Stimulated activated CD8-positive, alpha-beta memory T cell treated with anti-CD3 and anti-CD28 coated beads, Interleukin-12 subunit alpha, Interleukin-12 subunit beta, amount 100 ng/mL, for 24 hours (primary cell): ENCODE data around the gene CASTOR1.

Source experiments
- DNase-seq: peaks from one replicate; pipeline ENCODE4 v3.0.0-alpha.2; 2020; ENCODE audit errors: extremely low read depth

Gene CASTOR1

DNA sequence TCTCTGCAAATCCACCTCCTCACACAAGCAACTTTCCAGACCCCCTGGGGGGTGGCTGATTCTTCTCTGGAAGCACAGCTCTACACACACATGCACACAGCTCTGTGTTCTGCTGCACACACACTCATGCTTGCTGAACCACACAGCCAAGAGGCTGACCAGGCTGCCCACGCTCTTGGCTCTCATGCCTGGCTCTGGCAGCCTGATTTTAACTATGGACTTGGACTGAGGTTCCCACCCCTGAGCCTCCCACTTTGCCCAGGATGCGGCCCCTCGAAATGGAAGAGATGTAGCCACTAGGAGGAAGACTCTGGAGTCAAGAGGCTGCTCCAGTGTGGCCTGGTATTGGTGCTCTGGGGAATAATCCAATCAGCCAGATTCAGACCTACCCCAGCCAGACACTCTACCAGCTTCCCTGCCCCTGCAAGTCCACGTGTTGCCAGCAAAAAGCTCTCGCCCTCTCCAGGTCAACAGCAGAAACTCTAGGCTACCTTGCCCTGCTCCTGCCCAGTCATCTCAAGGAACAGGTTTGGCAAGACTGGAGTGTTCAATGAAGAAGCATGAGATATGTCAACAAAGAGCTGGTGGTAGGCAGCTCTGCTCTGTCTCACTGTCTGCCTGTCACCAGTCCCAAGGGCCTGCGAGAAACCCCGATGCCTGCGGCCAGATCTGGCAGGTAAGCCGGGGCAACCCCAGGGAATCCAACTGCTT, 8.8 kb upstream of the CASTOR1 start:
- DNase-seq = no peak

DNA sequence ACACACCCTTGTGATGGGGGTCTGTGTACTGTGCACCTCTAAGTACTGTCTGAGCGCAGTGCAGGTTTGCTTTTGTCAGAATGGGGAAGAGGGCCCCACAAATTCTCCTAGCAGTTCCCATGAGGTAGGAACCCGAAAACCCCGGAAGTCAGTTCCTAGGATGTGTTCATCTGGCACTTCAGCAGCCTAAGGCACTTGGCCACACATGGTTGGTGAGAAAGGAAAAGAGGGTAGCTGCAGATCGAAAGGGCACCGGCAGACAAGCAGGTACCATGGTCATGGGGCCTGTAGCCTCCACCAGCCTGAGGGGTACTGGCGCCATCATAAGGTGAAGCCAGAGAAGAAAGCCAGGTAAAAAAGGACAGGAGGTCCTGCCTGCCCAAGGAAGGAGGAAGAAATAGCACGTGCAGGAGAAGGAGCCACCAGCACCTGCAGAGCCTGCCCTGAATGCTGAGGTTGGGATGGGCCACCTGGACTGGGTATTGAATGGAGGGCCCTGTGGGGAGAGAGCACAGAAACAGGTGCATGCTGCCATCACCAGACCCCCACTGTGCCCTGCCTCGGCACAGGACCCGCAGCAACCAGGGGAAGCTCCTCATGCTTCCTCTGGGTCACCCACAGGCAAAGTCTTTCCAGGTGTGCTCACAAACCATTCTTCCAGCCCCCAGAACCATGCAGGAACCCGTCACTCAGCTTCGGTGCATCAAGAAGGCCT, 8.1 kb upstream of the CASTOR1 start:
- DNase-seq = no peak

DNA sequence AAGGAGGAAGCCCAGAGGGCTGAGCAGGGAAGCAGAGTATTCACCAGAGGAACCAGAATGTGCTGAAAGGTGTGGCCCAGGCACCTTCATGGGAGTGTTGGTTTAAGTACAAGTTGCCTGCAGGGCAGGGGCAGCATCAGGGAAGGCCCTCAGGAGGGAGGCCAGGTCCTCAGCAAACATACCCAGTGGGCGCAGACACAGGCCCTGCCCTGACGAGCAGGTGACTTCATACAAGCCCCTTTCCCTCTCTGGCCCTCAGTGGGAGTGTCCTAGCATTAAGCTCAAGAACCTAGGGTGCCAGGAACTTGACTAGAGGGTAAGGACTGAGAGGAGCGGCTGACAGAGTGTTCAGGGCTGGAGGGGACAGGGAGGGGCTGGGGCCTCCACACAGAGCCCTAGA, 7.5 kb upstream of the CASTOR1 start:
- no peak for DNase-seq

DNA sequence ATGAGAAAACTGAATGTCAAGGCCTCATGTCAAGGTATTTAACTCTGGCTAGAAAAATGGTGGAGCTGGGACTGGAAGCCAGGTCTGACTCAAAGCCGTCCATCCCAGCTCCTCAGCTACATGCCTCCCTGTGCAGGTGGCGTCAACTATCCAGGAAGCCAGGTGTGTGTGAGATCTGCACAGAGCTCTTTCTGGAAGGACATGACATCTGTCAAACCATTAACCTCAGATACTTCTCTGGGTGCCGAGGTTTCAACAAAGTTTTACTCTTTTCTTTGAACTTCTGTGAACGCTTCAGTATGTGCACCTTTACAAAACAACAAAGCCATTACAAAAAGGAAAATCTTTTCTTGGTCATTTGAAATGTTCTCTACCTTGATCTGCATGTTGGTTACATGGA, 7.0 kb upstream of the CASTOR1 start:
- no peak for DNase-seq

DNA sequence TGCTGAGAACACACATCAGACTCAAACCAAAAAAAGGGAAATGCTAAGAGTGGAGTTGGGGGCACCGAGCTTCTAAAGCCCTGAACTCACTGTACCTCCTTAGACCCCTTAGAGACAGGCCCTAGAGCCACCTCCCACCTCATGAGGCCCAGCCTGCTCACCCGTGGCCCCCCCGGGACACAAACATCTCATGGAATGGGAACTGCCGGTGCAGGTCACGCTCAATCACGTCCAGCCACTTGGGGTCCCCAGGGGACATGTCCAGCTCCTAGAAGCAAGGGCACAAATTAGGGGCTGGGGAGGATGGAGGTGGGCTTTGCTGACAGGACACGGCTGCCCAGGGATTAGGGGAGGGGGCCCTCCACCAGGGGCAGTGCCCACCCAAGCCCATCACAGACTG, 6.3 kb upstream of the CASTOR1 start:
- DNase-seq = no peak

DNA sequence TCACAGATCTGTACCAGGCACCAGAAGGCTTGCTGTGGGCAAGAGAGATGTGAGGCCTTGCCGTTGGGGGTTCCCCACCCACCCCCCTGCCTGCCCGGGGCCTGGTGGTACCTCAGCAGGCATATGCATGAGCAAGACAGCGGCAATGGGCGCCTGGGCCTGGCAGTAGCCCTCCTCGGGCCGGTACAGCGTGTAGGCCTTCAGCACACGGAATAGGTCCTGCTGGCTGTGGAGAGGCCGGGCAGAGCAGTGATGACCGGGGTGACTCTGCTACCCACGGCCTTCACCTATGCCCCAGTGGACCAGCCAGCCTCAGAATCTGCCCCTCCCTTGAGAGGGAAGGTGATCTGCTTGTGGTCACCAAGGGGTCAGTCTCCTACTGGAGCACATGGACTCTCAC, 5.5 kb upstream of the CASTOR1 start:
- no peak for DNase-seq

DNA sequence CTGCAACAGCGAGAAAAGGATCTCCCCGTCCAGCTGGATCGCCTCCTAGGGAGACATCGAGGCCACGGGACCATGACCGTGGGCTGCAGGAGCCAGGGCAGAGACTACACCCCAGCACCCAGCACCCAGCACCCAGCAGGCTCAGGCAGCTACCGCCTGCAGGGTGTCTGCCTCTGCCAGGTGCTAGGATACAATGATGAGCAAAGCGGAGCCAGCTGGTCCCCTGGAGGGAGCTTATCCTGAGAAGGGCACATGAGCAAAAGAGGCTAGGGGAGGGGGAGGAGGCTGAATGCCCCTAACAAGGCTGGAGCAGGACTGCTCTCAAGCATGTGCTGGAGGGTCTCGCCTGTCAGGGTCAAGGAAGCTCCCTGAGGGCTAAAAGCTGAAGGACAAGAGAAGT, 4.8 kb upstream of the CASTOR1 start:
- no peak for DNase-seq

DNA sequence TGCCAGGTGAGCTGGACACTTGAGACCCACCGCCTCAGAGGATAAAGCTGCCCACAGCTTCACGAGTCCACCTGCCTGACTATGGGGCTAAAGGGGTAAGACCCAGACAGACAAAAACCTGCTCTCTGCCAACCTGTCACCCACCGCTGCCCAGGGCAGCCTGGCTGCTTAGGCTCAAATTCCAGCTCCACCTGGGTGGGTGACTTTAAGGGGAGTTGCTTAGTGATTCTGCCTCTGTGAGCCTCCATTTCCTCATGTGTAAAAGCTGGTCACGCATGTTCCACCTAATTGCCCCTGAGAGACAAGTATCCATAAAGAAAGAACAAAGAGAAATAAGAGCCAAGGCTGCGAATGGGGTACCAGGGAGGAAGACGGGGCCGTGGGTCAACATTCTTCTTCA, 3.7 kb upstream of the CASTOR1 start:
- no peak for DNase-seq

DNA sequence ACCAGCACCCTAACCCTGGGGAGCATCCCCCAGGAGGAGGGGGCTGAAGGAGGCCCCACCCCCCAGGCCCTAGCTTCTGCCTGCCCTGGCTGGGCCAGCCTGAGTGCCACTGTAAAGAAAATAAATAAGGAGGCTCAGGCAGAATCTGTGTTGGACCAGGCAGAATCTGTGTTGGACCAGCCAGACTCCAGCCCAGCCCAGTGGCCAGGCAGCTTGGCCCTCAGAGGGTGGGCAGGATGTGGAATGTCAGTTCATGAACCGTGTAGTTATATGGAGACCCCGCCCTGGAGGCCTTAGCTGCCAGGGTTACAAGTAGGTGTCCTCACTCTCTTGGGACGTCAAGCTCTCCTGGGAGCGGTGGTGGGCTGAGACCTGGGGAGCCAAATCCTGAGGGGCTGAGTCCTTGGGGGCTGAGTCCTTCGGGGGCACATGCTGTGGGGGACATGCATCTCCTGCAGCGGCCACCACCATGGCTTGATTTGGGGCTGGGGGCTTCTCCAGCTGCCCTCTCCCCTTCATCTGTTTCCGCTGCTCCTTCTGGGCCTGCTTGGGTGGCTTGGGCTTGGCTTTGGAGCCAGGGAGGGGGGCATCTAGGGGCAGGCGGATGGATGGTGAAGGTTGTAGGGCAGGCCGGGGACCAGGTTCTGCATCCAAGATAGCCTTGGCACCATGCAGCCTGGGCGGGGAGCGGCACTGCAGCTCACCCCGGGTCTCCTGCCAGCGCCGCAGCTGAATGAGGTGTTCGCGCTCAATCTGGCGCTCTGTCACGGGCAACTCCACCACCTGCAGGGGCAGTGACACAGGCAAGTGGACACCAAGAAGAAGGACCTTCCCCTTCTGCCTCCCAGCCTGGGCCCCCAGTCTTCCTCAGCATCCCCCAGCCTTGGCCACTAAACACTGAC, 3.0 kb upstream of the CASTOR1 start:
- DNase-seq = no peak

DNA sequence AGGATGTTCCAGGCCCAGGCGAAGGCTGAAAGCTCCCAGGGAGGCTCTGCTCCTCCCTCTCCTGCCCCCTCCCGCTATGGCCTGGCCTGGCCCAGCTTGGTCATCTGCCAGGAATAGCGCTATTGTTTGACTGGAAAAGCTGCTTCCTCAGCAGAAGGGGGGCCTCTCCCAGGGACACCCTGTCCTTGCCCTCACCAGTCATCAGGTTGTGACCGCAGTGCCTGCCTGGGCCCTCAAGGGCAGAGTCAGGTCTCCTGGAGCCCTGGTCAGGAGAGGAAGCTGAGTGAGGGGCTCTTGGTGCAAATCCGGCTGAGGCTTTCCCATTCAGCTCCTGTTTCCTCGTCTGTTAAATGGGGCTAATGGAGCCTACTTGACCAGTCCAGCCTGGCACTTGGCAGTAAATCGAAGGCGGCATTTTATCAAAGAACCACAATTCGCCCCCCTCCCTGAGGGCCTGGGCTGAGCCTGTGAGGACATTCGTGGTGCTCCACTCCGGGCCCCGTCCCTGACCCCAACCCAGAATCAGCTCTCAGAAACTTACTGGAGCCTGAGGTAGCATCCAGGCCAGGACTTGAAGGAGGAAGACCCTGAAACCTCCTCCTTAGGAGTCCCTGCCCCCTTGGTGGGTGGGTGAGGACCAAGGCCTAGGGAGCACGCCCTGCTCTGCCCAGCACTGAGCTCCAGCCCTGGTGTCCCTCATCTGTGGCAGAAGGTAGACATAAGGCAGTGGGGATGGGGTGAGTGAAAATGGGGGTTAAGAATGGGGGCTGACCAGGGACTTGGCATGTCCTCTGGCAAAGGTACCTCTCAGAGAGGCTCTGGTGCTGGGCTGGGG, 2.0 kb upstream of the CASTOR1 start:
- DNase-seq = no peak

DNA sequence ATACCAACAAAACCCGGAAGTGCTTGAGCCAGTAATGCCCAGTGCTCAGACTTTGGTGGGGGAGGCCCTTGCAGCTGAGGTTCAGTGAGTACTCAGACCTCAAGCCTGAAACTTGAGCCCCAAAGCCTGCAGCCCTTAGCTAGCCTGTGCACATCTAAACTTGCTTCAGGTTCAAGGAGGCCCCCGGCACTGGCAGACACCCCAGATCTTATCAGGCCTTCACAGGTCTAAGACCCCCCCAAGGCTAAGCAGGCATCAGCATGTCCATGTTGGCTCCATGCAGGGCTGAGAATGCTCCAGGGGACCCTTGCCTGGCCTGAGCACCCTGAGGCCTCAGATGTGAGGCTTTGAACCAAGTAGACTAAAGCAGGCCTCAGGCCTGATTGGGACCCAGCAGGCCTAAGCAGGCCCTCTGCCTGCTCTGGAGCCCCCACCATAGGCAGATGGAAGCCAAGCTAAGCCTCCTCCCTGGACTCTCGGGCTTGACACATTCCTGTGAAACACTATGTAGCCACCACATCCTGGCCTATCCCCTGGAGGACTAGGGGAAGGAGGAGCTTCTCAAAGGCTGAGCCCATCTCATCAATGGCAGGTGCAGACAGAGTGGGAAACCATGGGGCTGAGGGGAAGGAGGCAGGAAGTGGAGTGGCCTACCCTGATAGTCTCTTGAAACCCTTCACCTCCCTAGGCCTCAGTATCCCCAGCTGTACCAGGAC, 1.2 kb upstream of the CASTOR1 start:
- DNase-seq = no peak

DNA sequence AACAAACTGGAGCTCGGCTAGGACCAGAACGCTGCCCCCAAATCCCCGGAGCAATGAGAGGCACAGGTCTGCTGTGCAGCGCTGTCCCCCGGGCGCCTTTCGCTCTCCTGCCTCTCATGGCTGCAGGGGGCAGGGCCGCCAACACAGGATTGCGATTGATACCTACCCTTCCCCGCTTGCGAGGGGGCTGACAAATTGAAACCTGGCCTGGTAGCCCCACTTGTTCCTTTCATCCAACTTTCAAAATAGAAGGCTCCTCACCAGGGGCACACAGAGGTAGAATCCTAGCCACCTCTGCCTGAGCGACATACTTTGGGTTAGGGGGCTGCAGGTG, 642 bp upstream of the CASTOR1 start:
- no peak for DNase-seq

DNA sequence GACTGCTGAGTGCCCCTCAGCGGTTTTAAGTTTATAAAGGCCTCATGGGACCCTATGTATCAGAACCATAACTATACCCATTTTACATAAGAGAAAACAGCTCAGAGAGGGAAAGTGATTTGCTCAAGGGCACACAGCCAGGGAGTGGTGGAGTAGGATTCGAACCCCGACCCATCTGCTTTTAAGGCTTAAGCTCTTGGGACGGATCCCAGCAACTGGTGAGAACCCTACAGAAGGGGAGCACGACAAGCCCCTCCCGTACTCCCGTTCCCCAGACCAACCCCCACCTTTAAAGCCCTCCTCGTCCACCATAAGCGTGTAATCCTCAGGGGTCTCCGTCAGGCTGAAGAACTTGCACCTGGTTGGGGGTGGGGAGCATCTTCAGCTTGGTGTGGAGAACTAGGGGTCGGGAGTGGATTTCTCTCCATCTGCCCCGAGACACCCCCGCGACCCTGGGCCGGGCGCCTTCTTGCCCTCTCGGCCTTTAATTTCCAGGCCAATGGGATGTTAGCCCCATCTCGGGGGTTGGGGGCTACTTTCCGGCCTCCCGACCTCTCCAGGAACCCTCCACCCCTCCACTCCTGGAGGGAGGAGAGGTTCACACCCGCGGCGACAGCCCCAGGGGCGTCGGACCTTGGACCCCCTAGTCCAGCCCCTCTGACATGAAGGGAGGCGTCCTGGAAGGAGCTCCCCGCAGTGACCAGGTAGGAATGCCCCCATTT, 725 bp downstream of the CASTOR1 start:
- DNase-seq = no peak

DNA sequence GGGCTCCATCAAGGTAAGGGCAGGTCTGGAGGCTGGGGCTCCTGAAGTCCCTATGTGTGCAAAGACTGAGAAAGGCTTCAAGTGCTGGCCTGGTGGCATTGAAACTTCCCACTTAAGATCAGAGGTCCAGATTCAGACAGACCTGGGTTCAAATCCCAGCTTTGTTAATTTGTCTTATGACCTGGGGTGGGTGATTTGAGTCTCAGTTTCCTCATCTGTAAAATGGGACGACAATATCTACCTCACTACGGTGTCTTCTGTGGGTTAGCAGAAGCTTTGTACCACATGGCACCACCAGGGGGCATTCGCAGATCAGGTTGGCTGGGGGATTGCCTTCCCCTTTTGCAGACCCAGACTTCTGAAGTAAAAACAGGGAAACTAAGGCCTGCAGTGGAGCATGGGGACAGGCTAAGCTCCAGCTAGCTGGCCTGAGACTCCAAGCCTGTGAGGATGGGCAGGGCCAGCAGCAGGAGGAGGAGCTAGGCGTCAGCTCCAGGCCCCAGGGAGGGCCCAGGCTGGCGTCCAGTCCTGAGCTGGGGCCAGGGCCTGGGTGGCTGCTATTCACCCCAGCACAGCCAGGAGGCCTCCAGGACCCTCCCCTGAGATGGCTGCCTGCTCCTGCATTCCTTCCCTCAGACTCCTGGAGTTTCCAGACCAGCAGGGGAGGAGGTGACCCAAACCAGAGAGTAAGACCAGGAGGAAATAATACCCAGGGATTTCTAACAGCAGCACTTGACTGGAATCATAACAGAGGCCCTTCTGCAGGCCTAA, 1.5 kb downstream of the CASTOR1 start:
- DNase-seq = peak; percentile 69

DNA sequence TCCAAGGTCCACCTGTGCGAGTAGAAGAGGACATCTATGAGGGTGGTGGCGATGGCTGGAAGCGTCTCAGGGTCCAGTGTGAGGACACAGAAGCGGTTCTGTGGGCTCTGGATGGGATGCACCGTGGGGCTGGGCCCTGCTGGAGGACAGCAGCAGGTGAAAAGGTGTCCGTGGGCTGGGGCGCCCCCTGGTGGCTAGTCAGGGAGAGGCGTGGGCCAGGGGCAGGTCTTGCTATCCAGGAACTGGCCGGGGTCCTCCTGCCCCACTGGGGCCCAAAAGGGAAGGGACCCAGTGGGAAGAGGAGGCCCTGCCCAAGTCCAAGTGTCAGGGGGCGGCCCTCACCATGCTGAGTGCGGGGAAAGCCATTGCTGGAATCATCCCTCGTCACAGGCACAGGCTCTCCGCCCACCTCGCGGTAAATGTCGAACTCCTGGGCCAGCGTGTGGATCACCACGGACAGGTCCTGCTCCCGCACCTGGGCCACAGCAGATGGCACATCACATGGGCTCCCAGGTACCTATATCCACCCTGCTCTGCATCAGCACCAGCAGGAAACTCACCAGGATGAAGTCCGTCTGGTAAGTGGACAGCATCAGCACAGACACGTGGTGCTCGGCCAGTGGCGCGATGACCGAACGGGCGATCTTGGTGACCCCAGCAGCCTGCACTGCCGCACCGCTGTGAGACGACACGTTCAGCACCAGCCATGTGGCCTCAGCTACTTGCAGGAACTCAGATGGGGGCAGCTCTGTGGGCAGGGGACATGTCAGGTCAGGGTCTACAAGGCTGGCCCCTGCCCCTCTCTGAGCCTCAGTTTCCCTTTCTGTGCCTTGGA, 2.3 kb downstream of the CASTOR1 start:
- peak; percentile 66 for DNase-seq

DNA sequence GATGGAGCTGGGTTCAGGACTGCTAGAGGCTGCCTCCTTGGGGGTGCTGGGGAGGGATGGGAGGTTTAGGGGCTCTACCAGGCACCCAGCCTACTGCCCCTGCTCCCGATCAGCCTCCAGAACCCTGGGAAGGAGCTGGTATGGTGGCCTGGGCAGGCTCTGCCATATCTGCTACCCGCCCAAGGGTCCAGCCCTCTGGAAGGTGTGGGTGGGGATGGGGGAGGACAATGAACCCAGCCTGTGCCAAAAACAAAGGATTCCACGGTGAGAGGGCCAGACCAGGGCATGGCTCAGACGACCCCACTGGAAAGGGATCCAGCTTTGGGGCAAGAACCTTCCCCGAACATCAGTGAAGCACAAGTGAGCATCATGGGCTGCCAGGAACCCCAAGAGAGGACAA, 3.0 kb downstream of the CASTOR1 start:
- DNase-seq = no peak

DNA sequence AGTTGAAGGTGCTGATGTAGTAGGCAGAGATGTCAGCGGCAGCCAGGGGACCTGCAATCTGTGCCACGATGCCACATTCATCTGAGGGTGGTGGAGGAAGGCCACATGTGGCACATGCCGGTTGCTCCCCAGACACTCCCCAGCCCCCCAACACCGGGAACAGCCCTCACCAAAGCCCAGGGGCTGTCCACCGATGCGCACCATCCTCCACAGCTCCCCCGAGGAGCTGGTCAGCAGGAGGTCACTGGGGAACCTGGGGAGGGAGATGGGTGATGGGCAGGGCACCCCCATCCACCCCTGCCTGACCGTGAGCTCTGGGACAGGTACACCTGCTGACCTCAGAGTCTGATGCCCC, 3.5 kb downstream of the CASTOR1 start:
- no peak for DNase-seq

DNA sequence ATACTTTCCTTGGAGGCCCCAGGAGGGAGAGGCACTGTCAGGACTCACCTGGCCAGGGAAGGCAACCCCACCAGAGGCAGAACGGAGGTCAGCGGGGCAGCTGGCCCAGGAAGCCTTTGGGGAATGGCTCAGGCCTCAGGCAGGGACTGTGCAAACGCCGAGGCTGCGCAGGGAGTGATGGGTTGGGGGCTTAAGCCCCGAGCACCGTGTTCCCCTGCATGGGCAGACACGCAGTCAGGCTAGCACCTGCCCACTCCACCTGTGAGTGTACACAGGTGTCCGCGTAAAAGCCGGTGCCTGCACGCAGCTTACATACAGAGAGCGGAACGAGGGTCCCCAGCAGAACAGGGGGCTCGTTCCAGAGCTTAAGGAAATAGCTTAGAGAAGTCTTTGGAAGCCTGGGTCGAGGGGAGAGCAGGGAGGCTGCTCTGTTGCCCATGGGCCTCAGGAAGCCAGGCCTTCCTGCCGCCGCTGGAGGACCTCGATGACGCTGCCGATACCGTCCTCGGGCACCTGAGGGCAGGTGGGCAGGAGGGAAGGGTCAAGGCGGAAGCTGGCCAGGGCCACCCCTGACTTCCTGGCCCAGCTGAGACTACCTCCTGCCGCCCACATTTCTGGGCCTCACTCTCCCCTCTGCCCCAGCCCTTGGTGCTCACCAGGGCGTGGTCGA, 4.0 kb downstream of the CASTOR1 start:
- DNase-seq = no peak
